ENCODE data around the gene KRT76.

The KRT76 gene

DNA sequence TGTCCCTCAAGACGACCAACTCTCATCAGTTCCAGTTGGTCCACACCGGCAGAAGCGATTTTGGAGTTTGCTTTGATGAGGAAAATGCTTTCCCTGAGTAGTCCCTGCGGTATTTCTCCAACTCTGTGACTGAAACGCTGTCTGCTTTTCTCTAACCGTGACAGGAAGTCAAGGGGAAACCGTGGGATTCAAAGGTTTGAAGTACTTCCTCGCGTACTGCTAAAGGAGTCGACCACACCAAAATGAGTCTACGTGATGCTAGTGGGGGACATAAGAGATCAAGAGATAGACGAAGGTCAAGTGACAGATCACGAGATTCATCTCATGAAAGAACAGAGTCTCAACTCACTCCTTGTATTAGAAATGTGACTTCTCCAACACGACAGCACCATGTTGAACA is 28.6 kb downstream of the KRT76 start:
- H3K4me3 ChIP-seq (ENCODE audit: low read depth, low read length), result no peak overlapping the region
- no peak for DNase-seq (ENCODE audit: low read depth)
- TF ChIP-seq, protein P1, sequence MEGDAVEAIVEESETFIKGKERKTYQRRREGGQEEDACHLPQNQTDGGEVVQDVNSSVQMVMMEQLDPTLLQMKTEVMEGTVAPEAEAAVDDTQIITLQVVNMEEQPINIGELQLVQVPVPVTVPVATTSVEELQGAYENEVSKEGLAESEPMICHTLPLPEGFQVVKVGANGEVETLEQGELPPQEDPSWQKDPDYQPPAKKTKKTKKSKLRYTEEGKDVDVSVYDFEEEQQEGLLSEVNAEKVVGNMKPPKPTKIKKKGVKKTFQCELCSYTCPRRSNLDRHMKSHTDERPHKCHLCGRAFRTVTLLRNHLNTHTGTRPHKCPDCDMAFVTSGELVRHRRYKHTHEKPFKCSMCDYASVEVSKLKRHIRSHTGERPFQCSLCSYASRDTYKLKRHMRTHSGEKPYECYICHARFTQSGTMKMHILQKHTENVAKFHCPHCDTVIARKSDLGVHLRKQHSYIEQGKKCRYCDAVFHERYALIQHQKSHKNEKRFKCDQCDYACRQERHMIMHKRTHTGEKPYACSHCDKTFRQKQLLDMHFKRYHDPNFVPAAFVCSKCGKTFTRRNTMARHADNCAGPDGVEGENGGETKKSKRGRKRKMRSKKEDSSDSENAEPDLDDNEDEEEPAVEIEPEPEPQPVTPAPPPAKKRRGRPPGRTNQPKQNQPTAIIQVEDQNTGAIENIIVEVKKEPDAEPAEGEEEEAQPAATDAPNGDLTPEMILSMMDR (IDR thresholded peaks at IDR 0.05; ENCODE audit: low read depth, low read length, missing control alignments), result no peak
- in situ Hi-C loops (cut with HindIII; ENCODE audit: low sequenced_read_pairs), result no loop called here

DNA sequence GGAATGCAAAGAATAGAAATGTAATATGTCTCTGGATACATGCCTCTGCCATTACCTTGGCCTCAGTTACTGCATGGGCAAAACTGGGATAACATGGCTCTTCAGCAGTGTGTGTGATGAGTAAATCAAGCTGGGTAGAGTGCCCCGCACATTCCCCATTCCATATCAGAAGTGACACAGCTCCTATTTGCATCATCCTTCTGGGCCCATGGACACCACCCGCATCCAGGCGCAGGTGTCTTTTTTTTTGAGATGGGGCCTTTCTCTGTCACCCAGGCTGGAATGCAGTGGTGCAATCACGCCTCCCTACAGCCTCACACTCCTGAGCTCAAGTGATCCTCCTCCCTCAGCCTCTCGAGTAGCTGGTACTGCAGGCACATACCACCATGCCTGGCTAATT is 31.6 kb downstream of the KRT76 start:
- in situ Hi-C loops (cut with HindIII; ENCODE audit: low sequenced_read_pairs), result no loop called here
- TF ChIP-seq, protein P1 (IDR thresholded peaks at IDR 0.05; ENCODE audit: low read depth, low read length, missing control alignments), result no peak

DNA sequence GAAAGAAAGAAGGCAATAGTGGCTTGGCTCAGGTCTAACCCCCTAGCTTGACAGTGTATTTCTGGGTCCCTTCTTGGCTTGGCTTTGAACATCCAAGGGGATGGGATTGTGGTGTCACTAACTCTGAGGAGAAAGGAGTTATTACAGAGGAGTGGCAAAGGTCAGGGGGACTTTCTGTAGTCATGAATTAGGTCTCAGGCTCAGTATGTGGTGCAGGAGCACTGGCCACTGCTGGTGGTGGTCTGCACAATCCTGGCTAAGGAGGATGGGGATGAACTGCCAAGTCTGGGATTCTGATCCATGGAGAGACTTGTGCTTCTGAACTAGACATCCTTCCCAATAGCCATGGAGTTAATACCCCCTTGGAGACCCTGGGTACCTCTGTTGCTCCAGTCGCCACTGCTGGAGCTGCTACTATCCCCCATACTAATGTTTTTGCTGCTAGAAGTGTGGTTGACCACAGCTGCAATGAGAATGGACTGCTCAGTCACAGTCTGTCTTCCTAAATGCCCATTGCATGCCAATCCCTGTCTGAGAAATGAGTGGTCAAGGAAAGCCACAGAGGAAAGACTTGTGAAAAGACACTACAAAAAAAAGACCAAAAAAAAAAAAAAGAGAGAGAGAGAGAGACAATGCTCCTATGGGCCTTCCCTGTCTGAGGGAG is 32.5 kb downstream of the KRT76 start:
- no peak for DNase-seq (ENCODE audit: low read depth)
- in situ Hi-C loops (cut with HindIII; ENCODE audit: low sequenced_read_pairs), result no loop called here
- TF ChIP-seq, protein P1 (IDR thresholded peaks at IDR 0.05; ENCODE audit: low read depth, low read length, missing control alignments), result no peak
- no peak overlapping the region for H3K4me3 ChIP-seq (ENCODE audit: low read depth, low read length)

More for the DNA sequence above, 31.6 kb downstream of the KRT76 start:
- DNase-seq (ENCODE audit: low read depth), result no peak
- H3K4me3 ChIP-seq (ENCODE audit: low read depth, low read length), result no peak overlapping the region

DNA sequence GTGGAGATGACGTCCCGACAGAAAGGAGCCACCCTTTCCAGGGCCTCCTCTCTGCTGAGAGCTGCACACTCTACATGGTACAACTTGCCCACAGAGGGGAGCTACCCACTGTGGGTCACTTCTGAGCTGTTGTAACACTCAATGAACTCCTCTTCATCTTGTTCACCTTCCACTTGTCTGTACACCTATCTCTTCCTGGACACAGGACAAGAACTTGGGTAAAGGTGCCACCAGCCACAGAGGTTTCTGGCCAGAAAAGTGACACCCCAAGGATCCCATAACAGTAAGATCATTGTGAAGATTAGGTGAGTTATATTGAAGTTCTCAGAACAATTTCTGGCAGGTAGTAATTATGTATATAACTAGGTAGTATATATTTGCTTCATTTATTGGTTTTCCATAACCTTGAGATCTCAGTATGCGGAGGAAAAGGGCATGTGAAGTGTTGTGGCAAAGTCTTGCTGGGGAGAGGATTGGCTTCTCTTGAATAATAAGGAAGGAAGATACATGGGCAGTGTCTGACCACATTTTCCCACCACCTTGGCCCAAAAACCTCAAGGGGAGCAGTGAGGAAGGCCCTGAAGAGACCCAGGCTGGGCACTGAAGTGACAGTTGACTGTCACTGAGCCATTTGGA is 34.2 kb downstream of the KRT76 start:
- no peak for DNase-seq (ENCODE audit: low read depth)
- in situ Hi-C loops (cut with HindIII; ENCODE audit: low sequenced_read_pairs), result no loop called here
- TF ChIP-seq, protein P1 (IDR thresholded peaks at IDR 0.05; ENCODE audit: low read depth, low read length, missing control alignments), result no peak
- H3K4me3 ChIP-seq (ENCODE audit: low read depth, low read length), result no peak overlapping the region

DNA sequence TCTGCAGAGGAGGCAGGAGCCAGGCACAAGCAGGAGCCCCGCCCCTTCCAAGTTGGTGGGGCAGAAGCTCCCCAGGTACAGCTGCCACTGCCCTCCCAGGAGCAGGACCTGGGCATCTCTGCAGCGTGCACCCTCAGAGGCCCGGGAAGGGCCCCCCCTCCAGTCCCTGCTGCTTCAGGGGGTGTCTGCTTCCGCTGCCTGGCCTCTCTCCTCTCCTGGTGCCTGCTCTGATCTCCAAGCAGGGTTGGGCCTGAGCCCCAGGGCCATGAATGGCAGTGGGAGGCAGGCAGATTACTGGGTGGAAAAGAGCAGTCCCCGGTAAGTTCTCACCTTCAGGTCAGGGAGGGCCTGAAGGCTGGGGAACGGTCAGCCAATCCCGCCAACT is 35.0 kb downstream of the KRT76 start:
- no peak for DNase-seq (ENCODE audit: low read depth)
- TF ChIP-seq, protein P1 (IDR thresholded peaks at IDR 0.05; ENCODE audit: low read depth, low read length, missing control alignments), result no peak
- in situ Hi-C loops (cut with HindIII; ENCODE audit: low sequenced_read_pairs), result no loop called here
- no peak overlapping the region for H3K4me3 ChIP-seq (ENCODE audit: low read depth, low read length)

DNA sequence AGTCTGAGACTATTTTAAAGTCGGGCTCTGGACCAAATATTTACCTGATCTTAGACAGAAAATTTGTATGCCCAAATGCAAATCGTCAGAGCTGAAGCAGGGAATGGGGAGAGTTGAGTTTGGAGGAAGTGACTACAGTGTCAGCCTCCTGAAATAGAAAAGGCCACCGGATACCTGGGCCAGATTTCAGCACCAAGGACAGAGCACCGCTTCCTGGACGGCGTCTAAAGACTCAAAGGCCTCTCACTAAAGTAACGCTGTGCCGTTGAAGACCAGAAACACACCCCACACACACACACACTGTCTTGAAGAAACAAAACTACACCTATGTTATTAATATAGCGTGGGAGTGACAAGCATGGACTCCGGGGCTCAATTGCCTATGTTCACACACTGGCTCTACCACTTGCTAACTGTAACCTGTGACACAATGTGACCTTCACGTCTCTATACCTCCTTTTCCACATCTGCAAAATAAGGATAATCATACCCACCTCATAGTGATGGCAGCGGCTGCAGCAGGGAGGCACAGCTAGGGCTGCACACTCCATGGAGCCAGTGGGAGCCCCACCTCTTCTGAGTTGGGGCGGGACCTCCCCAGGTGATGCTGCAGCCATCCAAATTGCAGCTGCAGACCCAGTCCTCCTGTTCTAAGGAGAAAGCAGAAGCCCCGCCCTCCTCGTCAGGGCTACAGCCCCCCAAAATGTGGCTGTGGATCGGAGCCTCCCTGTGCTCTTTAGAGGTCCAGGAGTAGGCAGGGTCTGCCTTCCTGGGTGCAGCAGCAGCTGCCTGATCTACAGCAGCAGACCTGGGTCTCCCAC is 35.6 kb downstream of the KRT76 start:
- DNase-seq (ENCODE audit: low read depth), result peak; percentile 39
- in situ Hi-C loops (cut with HindIII; ENCODE audit: low sequenced_read_pairs), result no loop called here
- TF ChIP-seq, protein P1 (IDR thresholded peaks at IDR 0.05; ENCODE audit: low read depth, low read length, missing control alignments), result no peak
- H3K4me3 ChIP-seq (ENCODE audit: low read depth, low read length), result no peak overlapping the region
